Kidney (tissue), 14 donors: ENCODE results near the gene C3orf85. TPM values are rescaled to one million over a fixed set of nuclear protein-coding genes. Genes with fewer than 3 reads are reported as not detected.
A peak's percentile ranks its signal among the peaks of the same experiment; 100 is the strongest.

ENCODE experiments used
- DNase-seq, 5 donors: peaks; one replicate each; pipeline ENCODE4 v3.0.0-alpha.2; 2013 to 2020
- FAIRE-seq: peaks from 2 replicates; lab custom pipeline; 2012; peaks lifted over from hg19 to GRCh38; lab: Jason Lieb, UNC
- H3K27ac ChIP-seq, 2 donors: one replicate each; pipeline ENCODE4 v1.7.0; 2013; ENCODE audit warnings: low read depth in 2 of 2, low read length in 2 of 2, inconsistent platforms in 1 of 2
- H3K27me3 ChIP-seq: one replicate; pipeline ENCODE4 v1.7.1; 2013; ENCODE audit warnings: low read length, inconsistent platforms; ENCODE audit not compliant: control insufficient read depth, insufficient read depth
- H3K36me3 ChIP-seq, 3 donors: one replicate each; pipeline versions ENCODE4 v1.7.0 to v1.7.1; 2013; ENCODE audit warnings: low read length in 3 of 3, control low read depth in 1 of 3, inconsistent platforms in 1 of 3; ENCODE audit not compliant: insufficient read depth in 3 of 3, control insufficient read depth in 2 of 3
- H3K4me1 ChIP-seq, 3 donors: one replicate each; pipeline versions ENCODE4 v1.7.0 to v1.7.1; 2013; ENCODE audit warnings: low read length in 3 of 3, inconsistent platforms in 1 of 3, low read depth in 1 of 3; ENCODE audit not compliant: control insufficient read depth in 2 of 3, insufficient read depth in 2 of 3
- H3K4me3 ChIP-seq, 3 donors: one replicate each; pipeline versions ENCODE4 v1.7.0 to v1.8.1; 2013; ENCODE audit warnings: low read length in 3 of 3, control low read depth in 1 of 3, inconsistent platforms in 1 of 3
- H3K9ac ChIP-seq, 3 donors: one replicate each; pipeline versions ENCODE4 v1.7.0 to v1.7.1; 2013; ENCODE audit warnings: low read length in 3 of 3, control low read depth in 1 of 3, inconsistent platforms in 1 of 3
- H3K9me3 ChIP-seq, 3 donors: one replicate each; pipeline versions ENCODE4 v1.7.0 to v1.7.1; 2013; ENCODE audit warnings: low read length in 3 of 3, control low read depth in 1 of 3, inconsistent platforms in 1 of 3; ENCODE audit not compliant: control insufficient read depth in 2 of 3, insufficient read depth in 1 of 3
- intact Hi-C: fragments of 100-400 bp; cut with DNase I; formaldehyde crosslinking; loops from one replicate; pipeline ENCODE4 v1.11.1; 2022
- polyA plus RNA-seq: library from polyadenylated mRNA; stranded (reverse); fragments of 350-450 nt; fragmentation: Illumina TruSeq; extraction: RNeasy Lipid Tissue Mini Kit (QIAGEN cat#74804); gene quantifications from one replicate; pipeline ENCODE4 v1.2.3, GENCODE V29; 2014; ENCODE audit warnings: low read depth, low replicate concordance; ENCODE audit not compliant: insufficient read depth
- total RNA-seq: library from RNA; stranded (reverse); fragmentation: NEBNext Ultra II Directional; extraction: Animal tissue kit (Norgen Biotek cat#: 25700); gene quantifications from one replicate; pipeline ENCODE4 v1.2.1, GENCODE V29; 2021
- TF ChIP-seq, protein P1 (sequence below): IDR thresholded peaks from 3 replicates; pipeline ENCODE4 v1.5.1; 2012; ENCODE audit warnings: mild to moderate bottlenecking, moderate library complexity, borderline replicate concordance; ENCODE audit not compliant: insufficient read depth; ENCODE audit errors: extremely low read depth
- donor health status: control.
- donor health status: control.
- donor health status: control.
- donor health status: control.
- donor health status: control.
- donor health status: DM: yes; HTN: yes; CAD: no.
- donor health status: Normal renal cell carcinoma (clear cell type).

C3orf85 gene
- total and polyA plus RNA-seq, 2 donors from 2014 or later, result 40.4 TPM; not detected in 1

DNA sequence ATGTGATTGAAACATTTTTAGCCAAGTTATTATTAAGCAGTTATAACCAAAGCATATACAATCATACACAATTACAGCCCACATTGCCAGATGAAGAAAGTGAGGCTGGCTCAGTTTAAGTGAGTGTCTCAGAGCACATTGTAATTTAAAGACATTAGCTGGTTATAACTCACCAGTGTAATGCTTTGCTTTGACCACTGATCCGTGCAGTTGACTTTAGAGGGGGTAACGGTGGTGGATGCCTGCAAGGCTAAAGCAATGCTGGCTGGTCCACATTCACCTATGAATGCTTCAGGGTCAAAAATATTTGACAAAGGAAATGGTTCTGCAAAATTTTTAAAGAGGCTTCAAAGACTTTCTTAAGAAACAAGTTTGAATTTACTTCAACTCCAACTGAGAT lies 1.2 kb downstream of the C3orf85 start:
- no peaks in the 10 kb centered on the region for H3K27me3 ChIP-seq
- TF ChIP-seq, protein P1, sequence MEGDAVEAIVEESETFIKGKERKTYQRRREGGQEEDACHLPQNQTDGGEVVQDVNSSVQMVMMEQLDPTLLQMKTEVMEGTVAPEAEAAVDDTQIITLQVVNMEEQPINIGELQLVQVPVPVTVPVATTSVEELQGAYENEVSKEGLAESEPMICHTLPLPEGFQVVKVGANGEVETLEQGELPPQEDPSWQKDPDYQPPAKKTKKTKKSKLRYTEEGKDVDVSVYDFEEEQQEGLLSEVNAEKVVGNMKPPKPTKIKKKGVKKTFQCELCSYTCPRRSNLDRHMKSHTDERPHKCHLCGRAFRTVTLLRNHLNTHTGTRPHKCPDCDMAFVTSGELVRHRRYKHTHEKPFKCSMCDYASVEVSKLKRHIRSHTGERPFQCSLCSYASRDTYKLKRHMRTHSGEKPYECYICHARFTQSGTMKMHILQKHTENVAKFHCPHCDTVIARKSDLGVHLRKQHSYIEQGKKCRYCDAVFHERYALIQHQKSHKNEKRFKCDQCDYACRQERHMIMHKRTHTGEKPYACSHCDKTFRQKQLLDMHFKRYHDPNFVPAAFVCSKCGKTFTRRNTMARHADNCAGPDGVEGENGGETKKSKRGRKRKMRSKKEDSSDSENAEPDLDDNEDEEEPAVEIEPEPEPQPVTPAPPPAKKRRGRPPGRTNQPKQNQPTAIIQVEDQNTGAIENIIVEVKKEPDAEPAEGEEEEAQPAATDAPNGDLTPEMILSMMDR, result peak; percentile 2
- H3K9me3 ChIP-seq, result no peaks in the 10 kb centered on the region
- H3K36me3 ChIP-seq, result no peaks in the 10 kb centered on the region
- H3K4me3 ChIP-seq, result peak overlapping the region in 2 of 3 donors; percentile 34 to 43
- intact Hi-C loops, result no loop called here
- no peak overlapping the region for H3K9ac ChIP-seq
- DNase-seq (peak in 4 of 5 donors; percentile 61 to 92 (median 87)), FAIRE-seq (no peak)
- no peak overlapping the region for H3K27ac ChIP-seq
- H3K4me1 ChIP-seq, result peaks cover 0 to 5% (median 0%) of the 10 kb centered on the region in 3 donors

DNA sequence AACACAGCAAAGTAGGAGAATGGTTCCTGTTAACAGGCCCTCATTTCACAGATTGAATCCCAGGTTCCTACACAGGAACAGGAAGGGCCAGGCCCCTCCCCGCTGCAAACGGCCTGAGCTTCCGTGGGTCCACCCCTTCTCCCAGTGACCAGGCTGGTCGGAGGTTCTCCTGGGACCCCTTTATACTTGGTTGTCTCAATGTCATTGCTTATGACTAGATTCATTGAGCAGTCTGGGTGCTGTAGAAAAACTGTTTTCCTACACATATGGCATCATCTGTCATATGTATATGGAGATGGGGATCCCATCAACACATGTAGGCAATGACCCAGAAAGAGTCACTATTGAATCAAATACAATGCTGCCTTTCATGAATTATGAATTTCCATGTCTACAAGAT lies 3.8 kb downstream of the C3orf85 start:
- no peak for FAIRE-seq
- DNase-seq, result no peak
- Histone ChIP-seq H3K4me1 (peaks cover 0 to 16% (median 2%) of the 10 kb centered on the region in 3 donors), H3K9me3 (no peaks in the 10 kb centered on the region), H3K36me3 (no peaks in the 10 kb centered on the region), H3K27me3 (no peaks in the 10 kb centered on the region), H3K4me3 (no peak overlapping the region), H3K27ac (no peak overlapping the region), H3K9ac (no peak overlapping the region)
- intact Hi-C loops, result no loop called here
- TF ChIP-seq, protein P1, result no peak

DNA sequence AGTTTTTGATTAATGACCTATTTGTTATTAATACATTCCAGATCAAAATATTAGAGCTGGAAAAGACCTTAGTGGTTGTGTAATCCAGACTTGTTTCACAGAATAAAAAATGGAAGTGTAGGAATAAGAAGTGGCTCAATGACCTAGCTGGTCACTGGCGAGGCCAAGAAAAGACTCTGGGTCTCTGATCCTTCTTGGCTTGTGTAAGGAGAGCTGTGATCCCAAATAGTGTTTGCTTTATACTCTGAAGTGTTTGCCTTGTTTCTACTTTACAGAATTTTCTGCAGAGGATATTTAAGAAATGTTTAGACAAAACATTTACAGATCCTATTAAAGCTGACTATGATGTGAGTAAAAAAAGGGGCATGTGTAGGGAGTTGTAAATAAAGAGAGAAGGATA lies 7.1 kb downstream of the C3orf85 start:
- Histone ChIP-seq H3K36me3 (no peaks in the 10 kb centered on the region), H3K4me1 (peaks cover 0 to 16% (median 2%) of the 10 kb centered on the region in 3 donors), H3K9ac (no peak overlapping the region), H3K4me3 (no peak overlapping the region), H3K9me3 (no peaks in the 10 kb centered on the region), H3K27me3 (no peaks in the 10 kb centered on the region), H3K27ac (no peak overlapping the region)
- intact Hi-C loops, result no loop called here
- TF ChIP-seq, protein P1, result no peak
- DNase-seq (no peak), FAIRE-seq (no peak)

DNA sequence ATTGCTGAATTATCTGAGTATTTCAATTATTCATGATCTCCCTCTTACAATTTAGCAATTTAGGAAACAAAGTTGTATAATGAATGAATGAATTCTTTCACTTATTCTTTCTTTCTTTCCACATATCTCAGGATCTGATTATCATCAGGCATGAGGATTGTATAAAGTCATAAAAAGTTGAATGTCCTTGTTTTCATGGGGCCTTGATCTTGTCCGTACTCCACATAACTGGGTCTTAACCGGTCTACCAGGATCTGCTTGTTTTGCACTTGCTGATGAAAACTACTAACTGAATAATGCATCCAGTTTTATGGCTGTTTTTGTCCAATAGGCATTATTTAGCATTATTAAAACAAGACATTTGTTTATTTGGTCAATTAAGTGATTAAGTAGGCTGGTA lies 12.6 kb downstream of the C3orf85 start:
- Histone ChIP-seq H3K4me3 (no peak overlapping the region), H3K36me3 (no peaks in the 10 kb centered on the region), H3K4me1 (peaks cover 0 to 8% (median 0%) of the 10 kb centered on the region in 3 donors), H3K9me3 (no peaks in the 10 kb centered on the region), H3K27ac (no peak overlapping the region), H3K9ac (no peak overlapping the region), H3K27me3 (no peaks in the 10 kb centered on the region)
- FAIRE-seq, result no peak
- DNase-seq, result no peak
- TF ChIP-seq, protein P1, result no peak
- intact Hi-C loops, result no loop called here
